KOPT-K1 (cell line): Measurements from ENCODE around the gene CFAP92.

Experiments
- H3K27ac ChIP-seq: fragments of 200-600 bp; sonication (generic); 2 replicates; pipeline ENCODE4 v1.5.1; 2016; ENCODE audit warnings: antibody characterized with exemption, mild to moderate bottlenecking, low read depth, low read length; ENCODE audit not compliant: poor library complexity, severe bottlenecking
- H3K36me3 ChIP-seq: fragments of 200-600 bp; sonication (generic); 2 replicates; pipeline ENCODE4 v1.5.1; 2017; ENCODE audit warnings: antibody characterized with exemption, mild to moderate bottlenecking, low read length, moderate library complexity; ENCODE audit not compliant: insufficient read depth
- H3K9me3 ChIP-seq: fragments of 200-600 bp; sonication (generic); 2 replicates; pipeline ENCODE4 v1.5.1; 2017; ENCODE audit warnings: antibody characterized with exemption, low read length, mild to moderate bottlenecking; ENCODE audit not compliant: insufficient read depth, poor library complexity, severe bottlenecking

Gene CFAP92

GRCh38 chr3:128992926-128993460 lies 883 bp downstream of the CFAP92 start:
- no peak overlapping the region for H3K27ac ChIP-seq
- H3K9me3 ChIP-seq, result no peaks in the 10 kb centered on the region
- no peaks in the 10 kb centered on the region for H3K36me3 ChIP-seq

- Histone ChIP-seq H3K36me3 (no peaks in the 10 kb centered on the region), H3K27ac (no peak overlapping the region), H3K9me3 (no peaks in the 10 kb centered on the region)
These were observed 2.5 kb downstream of the CFAP92 start for GRCh38 chr3:128991355-128991895.

GRCh38 chr3:128988286-128988685 lies 5.6 kb downstream of the CFAP92 start:
- no peaks in the 10 kb centered on the region for H3K9me3 ChIP-seq
- H3K27ac ChIP-seq, result no peak overlapping the region
- no peaks in the 10 kb centered on the region for H3K36me3 ChIP-seq

GRCh38 chr3:128987302-128988100 lies 6.4 kb downstream of the CFAP92 start:
- no peaks in the 10 kb centered on the region for H3K36me3 ChIP-seq

GRCh38 chr3:128984596-128984995 lies 9.3 kb downstream of the CFAP92 start:
- Histone ChIP-seq H3K27ac (no peak overlapping the region), H3K9me3 (no peaks in the 10 kb centered on the region), H3K36me3 (no peaks in the 10 kb centered on the region)

More at GRCh38 chr3:128987302-128988100, 6.4 kb downstream of the CFAP92 start:
- no peak overlapping the region for H3K27ac ChIP-seq
- no peaks in the 10 kb centered on the region for H3K9me3 ChIP-seq

GRCh38 chr3:128983293-128984069 lies 10.4 kb downstream of the CFAP92 start:
- Histone ChIP-seq H3K9me3 (no peaks in the 10 kb centered on the region), H3K36me3 (no peaks in the 10 kb centered on the region), H3K27ac (no peak overlapping the region)

GRCh38 chr3:128975276-128975675 lies 18.6 kb downstream of the CFAP92 start:
- Histone ChIP-seq H3K27ac (no peak overlapping the region), H3K36me3 (no peaks in the 10 kb centered on the region), H3K9me3 (no peaks in the 10 kb centered on the region)

- Histone ChIP-seq H3K27ac (no peak overlapping the region), H3K9me3 (no peaks in the 10 kb centered on the region), H3K36me3 (no peaks in the 10 kb centered on the region)
These were observed 19.8 kb downstream of the CFAP92 start for GRCh38 chr3:128973988-128974564.

- H3K9me3 ChIP-seq, result no peaks in the 10 kb centered on the region
- no peak overlapping the region for H3K27ac ChIP-seq
- no peaks in the 10 kb centered on the region for H3K36me3 ChIP-seq
These were observed 22.3 kb downstream of the CFAP92 start for GRCh38 chr3:128971421-128972100.

GRCh38 chr3:128970740-128971047 lies 23.2 kb downstream of the CFAP92 start:
- Histone ChIP-seq H3K27ac (no peak overlapping the region), H3K36me3 (no peaks in the 10 kb centered on the region), H3K9me3 (no peaks in the 10 kb centered on the region)

- Histone ChIP-seq H3K27ac (no peak overlapping the region), H3K9me3 (no peaks in the 10 kb centered on the region), H3K36me3 (no peaks in the 10 kb centered on the region)
These were observed 23.7 kb downstream of the CFAP92 start for GRCh38 chr3:128969993-128970739.

GRCh38 chr3:128967748-128968355 lies 26.0 kb downstream of the CFAP92 start:
- no peak overlapping the region for H3K27ac ChIP-seq
- no peaks in the 10 kb centered on the region for H3K36me3 ChIP-seq
- H3K9me3 ChIP-seq, result no peaks in the 10 kb centered on the region

- no peak overlapping the region for H3K27ac ChIP-seq
- H3K9me3 ChIP-seq, result no peaks in the 10 kb centered on the region
- no peaks in the 10 kb centered on the region for H3K36me3 ChIP-seq
These were observed 28.1 kb downstream of the CFAP92 start for GRCh38 chr3:128965818-128966217.

- Histone ChIP-seq H3K36me3 (no peaks in the 10 kb centered on the region), H3K27ac (no peak overlapping the region), H3K9me3 (no peaks in the 10 kb centered on the region)
These were observed 28.6 kb downstream of the CFAP92 start for GRCh38 chr3:128965280-128965679.
